NCI-H510A treated with DMSO at 0.1 percent for 48 hours (cell line): Measurements from ENCODE around the gene C18orf32.
"Not testable (repeated sequence)": the region's sequence is repeated elsewhere in the genome, so short reads cannot be mapped to it uniquely, and the experiment has no call there.

ENCODE experiments used
- DNase-seq: peaks from one replicate; lab custom pipeline; 2025; lab: John Stamatoyannopoulos, UW

The C18orf32 gene

DNA sequence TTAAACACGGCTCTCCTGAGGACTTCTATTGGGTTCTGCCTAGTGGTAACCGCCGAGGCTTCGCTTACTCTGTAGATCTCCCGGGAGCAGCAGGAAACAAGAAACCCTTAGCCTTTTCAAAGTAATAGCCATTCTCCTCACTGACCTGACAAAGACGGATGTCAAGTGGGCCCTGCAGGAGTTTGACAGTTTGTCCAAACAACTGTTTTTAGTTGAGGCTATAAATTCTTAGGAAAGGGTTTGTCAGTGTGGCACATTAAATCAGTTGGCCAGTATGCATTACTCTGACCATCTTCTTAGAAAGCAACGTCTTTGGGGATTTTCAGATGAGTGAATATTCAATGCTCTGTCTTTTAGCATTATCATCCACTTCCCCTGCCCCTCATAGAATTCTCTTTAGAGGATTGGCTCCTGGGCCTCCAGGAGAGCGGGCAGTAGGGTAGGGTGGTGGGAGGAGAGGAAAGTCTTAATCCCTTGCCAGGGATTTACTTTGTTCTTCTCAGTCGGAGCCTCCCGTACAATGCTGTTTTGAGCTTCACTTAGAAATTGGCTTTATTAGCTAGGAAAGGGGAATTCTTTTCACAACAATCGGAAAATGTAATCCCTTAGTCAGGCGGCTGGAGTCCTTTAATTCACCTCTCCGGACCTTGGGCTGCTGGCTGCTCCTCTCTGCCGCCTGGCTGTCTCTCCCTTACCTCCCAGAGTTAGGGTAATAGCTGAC is 13.3 kb upstream of the C18orf32 start:
- DNase-seq, result no peak

DNA sequence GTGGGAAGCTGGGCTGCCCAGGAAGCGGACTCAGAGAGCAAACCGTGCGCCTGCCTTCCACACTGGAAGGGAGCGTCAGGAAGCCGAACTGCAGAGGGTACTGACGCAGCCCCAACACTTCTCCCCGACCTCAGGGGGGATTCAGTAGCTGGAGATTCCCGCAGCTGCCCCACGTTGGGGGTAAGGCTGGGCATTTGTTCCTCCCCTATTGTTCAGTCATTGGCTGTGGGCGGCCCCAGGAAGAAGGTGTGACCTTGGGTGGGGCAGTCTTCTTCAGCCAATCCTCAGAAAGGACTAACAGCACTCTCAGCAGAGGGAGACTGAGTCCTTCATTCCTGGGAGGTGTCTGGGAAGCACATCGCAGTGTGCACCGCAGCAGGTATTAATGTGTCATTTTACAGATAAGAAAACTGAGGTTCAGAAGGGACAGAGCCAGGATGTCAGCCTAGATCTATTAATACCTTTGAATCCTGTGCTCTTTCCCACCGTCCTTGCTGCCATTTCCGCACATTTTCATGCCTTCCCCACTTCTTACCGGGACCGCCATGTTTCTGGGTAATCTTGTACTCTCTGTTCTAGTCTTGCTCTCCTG is 12.1 kb upstream of the C18orf32 start:
- DNase-seq, result no peak

DNA sequence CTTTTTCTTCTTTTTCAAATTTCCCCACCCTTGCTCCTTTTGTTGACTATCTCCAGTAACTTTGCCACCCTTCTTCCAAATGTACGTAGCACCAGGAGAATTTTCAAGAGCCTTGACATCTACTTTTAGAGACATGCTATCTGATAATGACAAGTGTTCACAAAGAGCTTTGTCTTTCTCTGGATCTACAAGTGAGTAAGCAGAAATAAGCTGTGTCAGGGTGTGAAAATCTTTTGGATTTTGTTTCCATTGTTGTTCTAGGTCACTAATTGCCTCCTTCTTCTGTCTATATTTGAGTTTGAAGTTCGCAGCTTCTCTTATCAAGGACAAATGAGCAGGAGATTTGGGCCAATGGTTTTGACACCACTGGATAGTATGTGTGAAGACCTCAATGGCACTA is 8.4 kb upstream of the C18orf32 start:
- DNase-seq, result no peak

DNA sequence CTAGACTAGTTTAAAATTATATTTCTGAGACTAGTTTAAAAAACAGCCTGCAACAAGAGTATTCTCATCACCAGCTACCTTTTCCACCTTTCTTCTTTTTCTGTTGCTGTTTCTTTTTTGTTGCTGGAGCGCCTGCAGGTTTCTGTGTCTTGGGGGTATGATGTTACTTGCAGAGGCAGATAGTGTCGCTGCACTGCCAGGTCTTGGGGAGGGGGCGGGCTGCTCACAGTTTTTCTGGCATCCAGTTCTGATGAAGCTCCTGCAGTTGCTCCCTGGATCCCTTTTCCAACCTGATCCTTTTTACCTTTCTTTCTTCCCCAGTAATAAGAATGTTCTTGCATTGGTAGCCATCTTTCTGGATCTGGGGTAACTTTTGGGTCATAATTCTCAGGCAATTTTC is 8.0 kb upstream of the C18orf32 start:
- DNase-seq, result no peak

DNA sequence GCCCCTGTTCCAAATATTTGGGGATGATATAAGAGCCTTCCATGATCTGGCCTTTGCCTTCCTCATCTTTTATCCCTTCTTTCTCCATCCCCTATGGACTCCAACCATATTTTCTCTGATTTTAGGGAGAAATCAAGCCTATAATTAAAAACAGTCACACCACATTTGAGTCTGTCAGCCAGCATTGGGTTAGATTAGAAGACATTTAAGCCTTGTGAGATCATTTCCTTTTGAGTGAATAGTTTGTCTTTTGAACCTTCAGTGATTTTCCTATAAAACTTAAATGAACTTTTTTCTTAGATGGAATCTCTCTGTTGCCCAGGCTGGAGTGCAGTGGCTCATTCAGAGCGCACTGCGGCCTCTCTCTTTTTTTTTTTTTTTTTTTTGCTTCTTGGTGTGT is 7.6 kb upstream of the C18orf32 start:
- no peak for DNase-seq

DNA sequence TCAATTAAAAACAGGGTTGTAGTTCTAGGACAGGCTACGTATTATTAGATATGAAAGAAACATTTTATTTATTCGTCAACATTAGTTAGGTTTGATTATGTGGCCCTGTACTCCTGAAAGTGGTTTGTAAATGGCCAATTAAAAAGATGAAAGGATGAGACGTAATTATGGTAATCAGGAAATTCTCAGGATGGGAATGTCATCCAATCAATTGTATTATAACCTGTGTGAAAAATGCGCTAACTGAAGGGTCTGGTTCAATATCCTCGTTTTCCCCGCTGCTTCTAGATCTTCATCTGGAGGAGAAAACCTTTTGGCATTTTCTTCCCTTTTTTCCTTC is 5.6 kb upstream of the C18orf32 start:
- no peak for DNase-seq

DNA sequence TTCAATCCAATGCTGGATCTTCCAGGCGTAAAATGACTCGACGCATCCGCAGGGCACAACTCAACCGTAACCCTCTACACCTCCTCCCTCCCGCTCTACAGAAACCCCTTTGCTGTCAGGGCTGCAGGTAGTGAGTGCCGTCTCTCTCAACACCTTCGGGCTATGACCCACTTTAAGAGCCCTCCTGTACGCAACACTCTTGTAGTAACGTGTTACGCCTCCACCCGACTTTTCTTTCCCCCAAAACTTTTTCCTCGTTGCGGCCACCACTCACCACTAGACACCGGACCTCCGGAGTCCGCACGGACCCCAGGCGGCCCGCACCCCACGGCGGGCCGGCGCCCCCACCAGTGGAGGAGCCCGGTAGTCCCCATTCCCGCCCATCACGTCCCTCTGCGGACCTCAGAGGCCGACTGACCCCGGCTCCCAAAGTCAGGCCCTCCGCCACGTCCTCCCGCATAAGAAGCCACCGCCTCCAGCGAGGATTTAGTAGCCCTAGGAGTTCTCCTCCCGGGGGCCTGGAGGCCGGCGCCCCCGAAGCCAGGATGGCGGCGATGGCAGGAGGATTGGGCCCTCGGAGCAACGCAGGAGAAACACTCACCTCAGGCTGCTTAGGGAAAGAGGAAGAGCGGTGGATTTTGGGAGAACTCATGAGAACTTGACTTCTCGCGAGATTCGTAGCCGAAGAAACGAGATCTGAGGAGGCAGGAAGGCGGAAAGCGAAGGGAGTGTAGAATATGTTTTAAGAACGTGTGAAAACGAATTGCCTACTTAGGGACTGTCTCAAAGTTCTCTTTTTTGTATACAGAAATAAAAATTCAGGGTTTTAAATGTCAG is 5.0 kb upstream of the C18orf32 start, which contains the start of gene RPL17:
TSS of gene RPL17 (minus strand) at position 609 of the 837 bp plus-strand sequence.
- DNase-seq, result peak; percentile 92

DNA sequence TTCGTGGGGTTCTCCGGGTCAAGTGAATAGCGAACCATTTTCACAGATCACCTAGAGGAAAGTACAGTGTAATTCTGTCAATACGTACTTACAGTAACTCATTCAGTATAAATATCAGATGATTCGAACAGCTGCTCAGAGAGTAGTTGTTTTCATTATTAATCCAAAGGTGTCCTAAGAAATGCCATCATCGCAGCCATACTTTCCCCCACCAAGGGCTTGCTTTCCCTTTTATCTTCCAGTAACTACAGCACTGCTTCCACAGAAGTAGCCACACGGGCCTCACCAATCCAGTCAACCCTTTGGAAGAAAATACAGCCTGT is 4.5 kb upstream of the C18orf32 start:
- DNase-seq, result no peak

DNA sequence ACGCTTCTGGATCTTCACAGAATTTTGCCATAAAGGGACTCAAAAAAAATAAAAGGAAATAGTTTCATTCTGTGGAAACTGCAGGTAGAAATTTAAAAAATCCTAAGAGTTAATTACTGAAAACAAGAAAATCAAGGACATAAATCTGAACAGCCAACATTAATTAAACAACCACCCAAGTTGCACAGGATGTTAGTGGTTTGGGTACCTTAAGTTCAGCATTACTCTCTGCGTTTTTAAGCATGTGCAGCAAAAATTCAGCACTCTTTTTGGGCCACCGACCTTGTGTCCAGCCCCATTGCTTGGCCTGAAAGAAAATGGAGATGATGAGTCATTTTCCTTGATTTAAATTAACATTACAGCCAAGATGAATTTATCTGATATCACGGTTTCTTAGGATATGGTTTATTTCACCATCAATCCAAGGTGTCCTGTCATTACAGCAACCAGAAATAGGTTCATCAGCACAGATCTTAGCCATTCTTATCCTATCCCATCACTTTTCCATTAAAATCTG is 3.3 kb upstream of the C18orf32 start:
- DNase-seq, result no peak

DNA sequence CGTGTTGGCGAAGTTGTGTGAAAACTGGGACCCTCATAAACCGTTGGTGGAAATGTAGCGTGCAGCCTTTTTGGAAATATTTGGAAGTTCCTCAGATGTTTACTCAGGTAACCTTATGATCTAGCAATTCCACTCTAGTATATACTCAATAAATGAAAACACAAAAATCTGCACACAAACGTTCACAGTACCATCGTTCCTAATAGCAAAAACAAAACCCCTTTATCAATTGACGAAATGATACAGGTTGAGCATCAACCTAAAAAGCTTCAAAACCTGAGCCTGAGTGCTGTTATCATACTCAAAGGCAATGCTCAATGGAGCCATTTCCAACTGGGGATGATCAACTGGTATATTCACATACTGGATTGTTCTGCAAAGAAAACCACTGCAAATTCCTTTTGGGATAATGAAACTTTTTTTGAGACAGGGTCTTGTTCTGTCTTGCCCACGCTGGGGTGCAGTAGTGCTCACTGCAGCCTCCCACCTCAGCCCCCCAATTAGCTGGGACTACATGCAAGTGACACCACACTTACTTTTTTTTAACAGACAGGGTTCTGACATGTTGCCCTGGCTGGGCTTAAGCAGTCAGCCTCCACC is 777 bp upstream of the C18orf32 start:
- DNase-seq, result no peak

DNA sequence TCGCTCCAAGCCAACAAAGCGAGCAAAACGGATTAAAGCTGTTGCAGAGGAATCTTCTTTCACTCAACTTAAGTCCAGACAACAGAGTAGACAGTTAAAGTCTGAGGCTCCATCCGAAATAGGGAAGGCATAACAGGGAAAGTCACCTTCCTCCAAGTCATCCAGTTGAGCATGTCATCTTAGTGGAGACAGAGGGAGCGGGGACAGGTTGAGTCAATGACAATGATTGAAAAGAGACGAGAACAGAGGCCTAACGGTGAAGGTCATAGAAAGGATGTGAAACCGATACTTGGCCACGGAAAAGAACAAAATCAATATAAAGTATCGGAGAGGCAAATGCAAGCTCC is 455 bp downstream of the C18orf32 start:
- peak; percentile 42 for DNase-seq

DNA sequence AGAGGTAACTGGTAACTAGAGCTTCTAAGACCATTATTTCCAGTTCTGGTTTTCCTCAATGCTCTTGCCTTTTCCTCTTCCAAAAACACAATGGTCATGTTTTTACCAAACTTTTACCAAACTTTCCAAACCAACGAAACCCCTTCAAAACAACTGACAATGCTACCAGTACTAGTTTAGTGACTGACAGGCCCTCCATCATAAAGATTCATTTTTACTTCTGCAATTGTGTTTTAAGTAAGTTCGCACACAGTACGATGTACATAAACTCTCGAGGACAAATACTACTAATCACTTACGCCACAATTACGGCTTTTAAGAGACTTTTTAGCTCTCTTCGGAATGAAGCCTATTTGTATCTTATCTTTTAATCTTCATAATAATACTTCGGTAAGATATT is 900 bp downstream of the C18orf32 start:
- no peak for DNase-seq

DNA sequence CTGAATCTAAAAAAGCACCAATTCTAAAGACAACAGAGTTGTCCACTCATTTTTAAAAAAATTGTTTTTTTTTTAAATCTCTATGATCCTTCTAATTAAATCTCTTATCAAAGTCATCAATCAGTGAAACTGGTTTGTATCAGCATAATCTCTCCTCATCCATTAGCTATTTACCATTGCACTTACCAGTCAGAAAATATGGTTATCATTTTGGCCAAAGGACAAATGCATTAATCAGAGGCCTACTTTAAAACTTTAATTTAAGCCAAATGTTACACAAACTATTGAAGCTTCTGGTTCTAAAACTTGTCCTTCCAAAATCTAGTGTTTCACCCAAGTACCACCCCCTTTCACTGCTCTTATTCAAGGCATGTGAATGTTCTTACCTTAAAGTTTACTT is 3.8 kb downstream of the C18orf32 start:
- no peak for DNase-seq

DNA sequence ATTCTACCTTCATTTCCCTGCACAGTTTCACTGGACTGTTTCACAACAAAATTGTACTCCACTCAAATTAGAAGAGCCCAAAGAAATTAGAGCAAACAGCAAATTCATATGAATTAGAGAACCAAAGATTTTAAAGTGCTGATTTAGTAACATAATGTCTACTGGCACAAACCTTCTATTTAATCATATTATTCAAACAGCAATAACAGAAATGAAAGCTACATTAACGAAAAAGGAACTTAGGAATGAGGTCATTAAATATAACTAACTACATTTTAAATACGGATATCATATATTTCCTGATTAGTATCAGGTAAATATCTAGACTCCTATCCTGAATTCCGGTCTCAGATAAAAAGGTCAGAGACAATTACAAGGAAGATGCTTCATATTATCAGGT is 5.1 kb downstream of the C18orf32 start:
- no peak for DNase-seq

DNA sequence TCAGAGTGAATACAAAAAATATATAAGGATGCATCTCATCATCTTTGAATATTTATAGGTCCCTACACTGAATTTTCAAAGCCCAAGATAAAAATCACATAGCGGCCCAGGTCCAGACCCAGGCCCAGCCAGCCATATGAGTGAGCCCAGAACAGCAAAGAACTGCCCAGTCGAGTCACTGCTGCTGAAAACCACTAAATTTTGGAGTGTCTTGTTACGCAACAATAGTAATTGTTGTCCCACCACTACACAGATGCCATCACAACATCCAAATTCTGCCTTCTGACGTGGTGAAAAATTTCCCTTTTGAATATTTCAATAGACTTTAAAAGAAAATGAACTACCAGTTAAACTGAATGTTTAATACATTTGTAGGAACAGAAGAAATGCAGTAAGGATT is 5.7 kb downstream of the C18orf32 start:
- no peak for DNase-seq

DNA sequence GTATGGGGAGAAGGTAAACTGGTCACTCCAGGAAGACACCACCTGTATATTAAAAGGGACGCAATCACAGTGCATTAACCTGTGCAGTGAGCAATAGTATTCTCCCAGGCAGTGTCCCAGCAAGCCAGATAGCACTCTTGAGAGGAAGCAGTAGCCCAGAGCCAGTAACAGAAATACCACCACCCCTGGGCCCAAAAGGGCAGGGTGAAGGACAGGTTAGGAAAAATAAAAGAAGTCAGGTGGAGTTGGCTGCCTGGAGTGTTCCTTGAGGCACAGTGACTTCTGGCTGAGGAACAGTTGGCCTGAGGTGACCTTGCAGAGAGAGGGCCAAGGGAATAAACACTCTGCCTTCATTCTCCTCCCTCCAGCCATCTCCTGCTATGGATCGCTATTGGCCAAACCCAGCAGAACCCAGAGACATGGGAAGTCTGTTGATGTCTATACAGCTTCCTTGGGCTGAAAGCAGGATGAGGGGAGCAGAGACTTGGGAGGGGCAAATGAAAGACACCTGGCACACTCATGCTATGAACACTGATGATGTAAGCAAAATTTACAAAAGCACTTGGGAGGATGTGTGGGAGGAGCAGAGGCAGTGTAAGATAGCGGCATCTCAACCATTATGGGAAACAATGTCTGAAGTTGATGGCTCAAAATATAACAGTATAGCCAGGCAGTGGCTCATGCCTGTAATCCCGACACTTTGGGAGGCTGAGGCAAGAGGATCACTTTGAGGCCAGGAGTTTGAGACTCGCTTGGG is 7.5 kb downstream of the C18orf32 start:
- peak; percentile 18 for DNase-seq

DNA sequence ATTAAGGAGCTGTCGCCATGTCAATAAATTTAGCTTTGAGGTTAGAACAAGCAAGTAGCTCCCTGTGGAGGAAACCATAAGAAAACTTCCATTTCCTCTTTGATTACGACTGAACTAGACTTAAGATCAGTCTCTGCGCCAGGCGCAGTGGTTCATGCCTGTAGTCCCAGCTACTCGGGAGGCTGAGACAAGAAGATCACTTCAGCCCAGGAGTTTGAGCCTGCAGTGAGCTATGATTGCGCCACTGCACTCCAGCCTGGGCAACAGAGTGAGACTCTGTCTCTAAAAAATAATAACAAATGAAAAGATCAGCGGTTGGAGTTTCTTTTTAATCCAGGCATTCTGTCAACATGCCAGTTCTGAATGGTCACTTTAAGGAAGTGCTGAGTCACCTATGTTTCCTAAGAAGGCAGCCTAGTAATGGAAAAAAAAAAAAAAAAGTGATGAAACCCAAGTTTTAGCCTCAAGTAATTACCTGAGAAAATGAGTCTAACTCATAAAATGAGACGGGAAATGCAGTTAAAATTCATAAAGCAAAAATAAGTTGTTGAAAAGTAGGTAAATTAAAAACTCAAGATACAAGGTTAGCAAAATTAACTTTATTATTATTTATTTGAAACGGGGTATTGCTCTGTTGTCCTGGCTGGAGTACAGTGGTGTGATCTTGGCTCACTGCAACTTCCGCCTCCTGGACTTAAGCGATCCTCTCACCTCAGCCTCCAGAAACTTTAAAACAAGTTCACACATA is 10.2 kb downstream of the C18orf32 start:
- DNase-seq, result no peak

DNA sequence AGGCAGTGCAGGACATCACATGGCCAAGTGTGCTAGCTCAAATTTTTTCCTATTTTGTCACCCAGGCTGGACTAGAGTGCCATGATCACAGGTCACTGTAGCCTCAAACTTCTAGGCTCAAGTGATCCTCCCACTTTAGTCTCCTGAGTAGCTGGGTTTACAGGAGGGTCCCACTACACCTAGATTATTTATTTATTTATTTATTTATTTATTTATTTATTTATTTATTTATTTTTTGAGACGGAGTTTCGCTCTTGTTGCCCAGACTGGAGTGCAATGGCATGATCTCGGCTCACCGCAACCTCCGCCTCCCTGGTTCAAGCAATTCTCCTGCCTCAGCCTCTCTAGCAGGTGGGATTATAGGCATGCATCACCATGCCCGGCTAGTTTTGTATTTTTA is 12.1 kb downstream of the C18orf32 start:
- not testable (repeated sequence) for DNase-seq

DNA sequence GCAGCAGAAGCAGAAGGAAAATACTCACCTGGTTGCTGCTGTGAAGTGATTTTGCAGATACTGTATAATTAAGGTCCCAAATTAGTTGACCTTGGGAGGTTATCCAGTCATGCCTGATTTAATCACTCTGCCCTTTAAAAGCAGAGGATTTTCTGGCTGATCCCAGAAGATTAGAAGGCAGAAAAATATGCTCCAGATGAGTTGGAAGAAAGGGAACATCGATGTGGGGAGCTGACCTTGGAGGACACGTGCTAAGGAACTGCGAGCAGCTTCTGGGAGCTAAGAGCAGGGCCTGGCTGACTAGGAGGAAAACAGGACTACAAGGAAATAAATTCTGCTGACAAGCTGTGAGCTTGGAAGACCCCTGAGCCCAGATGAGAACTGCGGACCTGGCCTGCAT is 13.3 kb downstream of the C18orf32 start:
- DNase-seq, result no peak

DNA sequence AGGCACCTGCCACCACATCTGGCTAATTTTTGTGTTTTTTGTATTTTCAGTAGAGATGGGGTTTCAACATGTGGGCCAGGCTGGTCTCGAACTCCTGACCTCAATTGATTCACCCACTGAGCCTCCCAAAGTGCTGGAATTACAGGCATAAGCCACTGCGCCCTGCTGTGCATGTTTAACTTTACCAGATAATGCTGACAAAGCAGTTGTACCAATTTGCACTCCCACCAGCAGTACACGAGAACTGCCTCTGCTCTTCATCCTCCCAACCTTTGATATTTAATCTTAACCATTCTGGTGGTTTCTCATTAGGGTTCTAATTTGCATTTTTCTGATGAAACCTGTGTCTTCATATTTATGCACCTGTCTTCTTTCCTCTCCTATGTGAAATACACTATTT is 14.6 kb downstream of the C18orf32 start:
- no peak for DNase-seq

DNA sequence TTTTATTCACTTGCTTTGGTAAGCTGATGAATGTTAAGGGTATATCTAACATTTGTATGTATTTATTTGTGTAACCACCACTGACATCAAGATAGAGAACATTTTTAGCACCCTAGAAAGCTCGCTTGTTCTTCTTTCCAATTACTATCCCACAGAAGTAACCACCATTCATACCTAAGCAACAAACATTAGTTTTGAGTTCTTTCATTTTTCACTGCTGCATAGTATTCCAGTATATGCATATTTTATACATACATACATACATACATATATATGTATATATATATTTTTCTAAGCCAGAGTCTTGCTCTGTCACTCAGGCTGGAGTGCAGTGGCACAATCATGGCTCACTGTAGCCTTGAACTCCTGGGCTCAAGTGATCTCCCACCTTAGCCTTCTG is 15.5 kb downstream of the C18orf32 start:
- DNase-seq, result no peak
